ENCODE measurements around the gene KRTAP5-7. TPM values are rescaled to one million over a fixed set of nuclear protein-coding genes. Genes with fewer than 3 reads are reported as not detected.

Gene KRTAP5-7
- total and polyA plus RNA-seq, 8 donors, result 0.14 to 0.24 (median 0.18) TPM; not detected in 5

DNA sequence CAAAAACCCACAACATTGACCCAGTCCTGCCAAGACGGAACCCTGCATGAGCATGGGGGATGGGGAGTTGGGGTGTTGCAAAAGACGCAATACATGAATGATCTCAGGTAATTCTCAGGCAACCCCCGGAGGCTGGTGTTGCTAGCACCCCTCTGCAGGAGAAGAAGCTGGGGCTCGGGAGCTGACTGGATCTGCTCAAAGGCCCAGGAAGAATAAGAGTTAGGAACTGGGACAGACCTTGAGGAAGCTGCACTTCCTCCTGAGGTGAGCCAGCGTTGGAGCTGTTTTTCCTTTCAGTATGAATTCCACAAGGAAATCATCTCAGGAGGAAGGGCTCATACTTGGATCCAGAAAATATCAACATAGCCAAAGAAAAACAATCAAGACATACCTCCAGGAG lies 21.1 kb downstream of the KRTAP5-7 start, which contains the start of gene KRTAP5-9:
Gene KRTAP5-9 (plus strand): TSS at position 301 of the 400 bp plus-strand sequence. CDS start 238 bp downstream, outside the sequence.
- ATAC-seq, result no peak
- TF ChIP-seq, protein P1, sequence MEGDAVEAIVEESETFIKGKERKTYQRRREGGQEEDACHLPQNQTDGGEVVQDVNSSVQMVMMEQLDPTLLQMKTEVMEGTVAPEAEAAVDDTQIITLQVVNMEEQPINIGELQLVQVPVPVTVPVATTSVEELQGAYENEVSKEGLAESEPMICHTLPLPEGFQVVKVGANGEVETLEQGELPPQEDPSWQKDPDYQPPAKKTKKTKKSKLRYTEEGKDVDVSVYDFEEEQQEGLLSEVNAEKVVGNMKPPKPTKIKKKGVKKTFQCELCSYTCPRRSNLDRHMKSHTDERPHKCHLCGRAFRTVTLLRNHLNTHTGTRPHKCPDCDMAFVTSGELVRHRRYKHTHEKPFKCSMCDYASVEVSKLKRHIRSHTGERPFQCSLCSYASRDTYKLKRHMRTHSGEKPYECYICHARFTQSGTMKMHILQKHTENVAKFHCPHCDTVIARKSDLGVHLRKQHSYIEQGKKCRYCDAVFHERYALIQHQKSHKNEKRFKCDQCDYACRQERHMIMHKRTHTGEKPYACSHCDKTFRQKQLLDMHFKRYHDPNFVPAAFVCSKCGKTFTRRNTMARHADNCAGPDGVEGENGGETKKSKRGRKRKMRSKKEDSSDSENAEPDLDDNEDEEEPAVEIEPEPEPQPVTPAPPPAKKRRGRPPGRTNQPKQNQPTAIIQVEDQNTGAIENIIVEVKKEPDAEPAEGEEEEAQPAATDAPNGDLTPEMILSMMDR (IDR thresholded peaks at IDR 0.05), result no peak
- no peaks in the 10 kb centered on the region for H3K9me3 ChIP-seq

DNA sequence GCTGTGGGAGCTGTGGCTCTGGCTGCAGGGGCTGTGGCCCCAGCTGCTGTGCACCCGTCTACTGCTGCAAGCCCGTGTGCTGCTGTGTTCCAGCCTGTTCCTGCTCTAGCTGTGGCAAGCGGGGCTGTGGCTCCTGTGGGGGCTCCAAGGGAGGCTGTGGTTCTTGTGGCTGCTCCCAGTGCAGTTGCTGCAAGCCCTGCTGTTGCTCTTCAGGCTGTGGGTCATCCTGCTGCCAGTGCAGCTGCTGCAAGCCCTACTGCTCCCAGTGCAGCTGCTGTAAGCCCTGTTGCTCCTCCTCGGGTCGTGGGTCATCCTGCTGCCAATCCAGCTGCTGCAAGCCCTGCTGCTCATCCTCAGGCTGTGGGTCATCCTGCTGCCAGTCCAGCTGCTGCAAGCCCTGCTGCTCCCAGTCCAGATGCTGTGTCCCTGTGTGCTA lies 21.7 kb downstream of the KRTAP5-7 start:
- Histone ChIP-seq H3K36me3 (no peaks in the 10 kb centered on the region), H3K27ac (no peak overlapping the region), H3K4me1 (no peaks in the 10 kb centered on the region), H3K4me3 (no peak overlapping the region), H3K27me3 (no peaks in the 10 kb centered on the region), H3K9me3 (no peaks in the 10 kb centered on the region)
- intact Hi-C loops (cut with DNase I), result no loop called here
- TF ChIP-seq, protein P1 (IDR thresholded peaks at IDR 0.05), result no peak
- ATAC-seq, result no peak
- DNase-seq, result no peak

More for the DNA sequence above, 21.1 kb downstream of the KRTAP5-7 start, which contains the start of gene KRTAP5-9:
- DNase-seq, result no peak
- intact Hi-C loops (cut with DNase I), result no loop called here
- H3K36me3 ChIP-seq, result no peaks in the 10 kb centered on the region
- no peaks in the 10 kb centered on the region for H3K27me3 ChIP-seq
- H3K4me1 ChIP-seq, result no peaks in the 10 kb centered on the region
- no peak within 1 kb of the TSS for H3K4me3 ChIP-seq
- H3K27ac ChIP-seq, result no peak within 1 kb of the TSS

DNA sequence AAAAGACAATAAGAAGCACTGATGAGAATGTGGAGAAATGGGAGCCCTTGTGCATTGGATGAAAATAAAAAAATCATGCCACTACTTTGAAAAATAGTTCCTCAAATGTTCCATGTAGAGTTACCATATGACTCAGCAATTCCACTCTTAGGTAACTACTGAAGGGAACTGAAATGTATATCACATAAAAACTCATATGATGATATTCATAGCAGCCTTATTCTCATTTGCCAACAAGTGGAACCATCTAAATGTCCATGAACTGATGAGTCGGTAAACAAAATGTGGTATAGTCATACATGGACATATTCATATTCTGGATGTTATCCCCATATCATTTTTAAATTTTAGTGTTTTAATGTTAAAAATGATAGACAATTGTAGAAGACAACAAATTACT lies 24.6 kb downstream of the KRTAP5-7 start:
- intact Hi-C loops (cut with DNase I), result no loop called here
- Histone ChIP-seq H3K4me3 (no peak overlapping the region), H3K27me3 (no peaks in the 10 kb centered on the region), H3K27ac (no peak overlapping the region), H3K4me1 (no peaks in the 10 kb centered on the region), H3K36me3 (no peaks in the 10 kb centered on the region), H3K9me3 (no peaks in the 10 kb centered on the region)
- TF ChIP-seq, protein P1 (IDR thresholded peaks at IDR 0.05), result no peak
- no peak for DNase-seq
- no peak for ATAC-seq

DNA sequence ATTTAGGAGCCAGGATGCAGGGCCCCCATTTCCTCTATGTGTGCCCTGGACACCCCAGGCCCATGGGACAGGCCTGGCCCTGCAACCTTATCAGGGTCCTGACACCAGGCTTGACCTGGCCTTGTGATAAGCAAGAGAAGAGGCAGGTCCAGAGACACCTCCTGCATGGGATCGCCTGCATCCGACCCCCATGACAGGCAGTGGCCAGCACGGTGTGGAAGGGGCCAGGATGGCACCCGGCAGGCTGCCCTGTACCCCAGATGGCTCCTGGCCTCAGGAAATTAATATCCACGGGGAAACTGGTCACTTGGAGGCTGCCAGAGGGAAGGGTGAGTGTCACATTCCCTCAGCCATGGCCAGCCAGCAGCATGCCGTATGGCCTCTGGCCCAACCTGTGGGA lies 27.9 kb downstream of the KRTAP5-7 start:
- intact Hi-C loops (cut with DNase I), result no loop called here
- Histone ChIP-seq H3K4me3 (no peak overlapping the region), H3K27ac (no peak overlapping the region), H3K27me3 (no peaks in the 10 kb centered on the region), H3K9me3 (no peaks in the 10 kb centered on the region), H3K4me1 (no peaks in the 10 kb centered on the region), H3K36me3 (no peaks in the 10 kb centered on the region)
- TF ChIP-seq, protein P1 (IDR thresholded peaks at IDR 0.05), result no peak
- DNase-seq (no peak), ATAC-seq (no peak)

DNA sequence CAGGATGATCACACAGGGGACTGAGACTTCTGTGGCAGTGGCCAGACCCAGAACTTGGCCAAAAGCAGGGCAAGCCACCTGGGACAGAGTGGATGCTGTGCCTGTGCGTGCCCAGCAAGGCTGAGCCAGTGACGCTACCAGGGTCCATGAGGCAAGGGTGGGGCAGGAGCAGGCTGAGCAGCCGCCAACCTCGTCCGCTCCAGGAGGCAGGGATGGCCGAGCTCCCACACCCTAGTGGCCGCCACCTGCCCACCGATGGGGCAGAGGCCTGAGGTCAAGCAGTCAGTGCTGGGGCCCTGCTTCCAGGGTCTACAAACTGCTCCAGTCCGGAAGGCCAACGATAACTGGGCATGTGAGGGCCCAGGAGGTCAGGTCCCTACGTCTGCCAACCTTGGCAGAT lies 28.4 kb downstream of the KRTAP5-7 start:
- H3K27ac ChIP-seq, result no peak overlapping the region
- DNase-seq (no peak), ATAC-seq (no peak)
- TF ChIP-seq, protein P1 (IDR thresholded peaks at IDR 0.05), result no peak
- no peak overlapping the region for H3K4me3 ChIP-seq
- H3K4me1 ChIP-seq, result no peaks in the 10 kb centered on the region
- intact Hi-C loops (cut with DNase I), result no loop called here
- no peaks in the 10 kb centered on the region for H3K9me3 ChIP-seq
- no peaks in the 10 kb centered on the region for H3K27me3 ChIP-seq
- H3K36me3 ChIP-seq, result no peaks in the 10 kb centered on the region
